Measurements from ENCODE around the gene SYT1. TPM values are rescaled to one million over a fixed set of nuclear protein-coding genes. Genes with fewer than 3 reads are reported as not detected.

SYT1 gene
- total and polyA plus RNA-seq, 2 of the 4 experiments (the other 2 are of a cell fraction), result 2.8 to 3.0 TPM

GRCh38 chr12:78918268-78918667, 53.7 kb downstream of the SYT1 start:
- intact Hi-C loops (cut with micrococcal nuclease) (no loop called here), dilution Hi-C loops (cut with HindIII; ENCODE audit: low sequenced_read_pairs, unreplicated experiment) (no loop called here), in situ Hi-C loops (cut with MboI; ENCODE audit: low sequenced_read_pairs) (no loop called here)
- Histone ChIP-seq H4K8ac (ENCODE audit: low read depth in 2 of 2, low read length in 2 of 2) (no peak overlapping the region), H3K4me1 (ENCODE audit: control insufficient read depth, insufficient read depth, low read length) (no peaks in the 10 kb centered on the region), H3K18ac (ENCODE audit: low read depth, low read length) (no peak overlapping the region), H3K79me1 (ENCODE audit: low read depth in 1 of 2, low read length in 2 of 2) (no peaks in the 10 kb centered on the region), H2BK15ac (ENCODE audit: low read depth, low read length) (no peak overlapping the region), H3K4me2 (ENCODE audit: low read depth, low read length) (no peak overlapping the region), H2AK5ac (ENCODE audit: low read depth, low read length) (no peak overlapping the region; the same call in 1 of the 2 replicates), H4K91ac (ENCODE audit: insufficient read depth, low read depth, low read length) (no peak overlapping the region), H3K9me1 (ENCODE audit: insufficient read depth, low read length) (no peaks in the 10 kb centered on the region), H4K5ac (ENCODE audit: low read depth, low read length) (no peak overlapping the region), H3K36me3 (ENCODE audit: control insufficient read depth, insufficient read depth, low read length) (no peaks in the 10 kb centered on the region), H3K9me3 (ENCODE audit: control insufficient read depth, insufficient read depth, low read length) (no peaks in the 10 kb centered on the region), H2BK120ac (ENCODE audit: low read depth, low read length) (no peak overlapping the region), H2BK5ac (ENCODE audit: low read depth, low read length, poor library complexity, severe bottlenecking) (no peak overlapping the region), H3K27me3 (ENCODE audit: control insufficient read depth, insufficient read depth, low read length) (no peaks in the 10 kb centered on the region), H3K23ac (ENCODE audit: low read depth, low read length) (no peak overlapping the region), H4K20me1 (ENCODE audit: insufficient read depth, low read length) (no peaks in the 10 kb centered on the region), H3K9ac (ENCODE audit: low read depth, low read length) (no peak overlapping the region), H3K4ac (ENCODE audit: low read depth, low read length) (no peak overlapping the region), H3K56ac (ENCODE audit: extremely low read depth, insufficient read depth, low read length) (no peak overlapping the region), H3K4me3 (ENCODE audit: insufficient read depth, low read depth, low read length) (no peak overlapping the region), H3K14ac (replicated peaks; ENCODE audit: low read depth, low read length) (no peak overlapping the region), H3K27ac (ENCODE audit: insufficient read depth, low read length) (no peak overlapping the region), H2BK20ac (ENCODE audit: low read depth, low read length) (no peak overlapping the region), H2AK9ac (replicated peaks; ENCODE audit: low read depth, low read length, poor library complexity) (peak overlapping the region; percentile 65), H2AFZ (replicated peaks; ENCODE audit: low read length, poor library complexity) (no peak overlapping the region)
- no peak for TF ChIP-seq USF2 (IDR thresholded peaks at IDR 0.05; ENCODE audit: low read depth, low read length)
- TF ChIP-seq POLR2A (IDR thresholded peaks at IDR 0.05; ENCODE audit: low read depth, low read length), result no peak
- no peak for TF ChIP-seq MAZ (IDR thresholded peaks at IDR 0.05; ENCODE audit: borderline replicate concordance, low read depth, low read length)
- no peak for TF ChIP-seq CEBPB (IDR thresholded peaks at IDR 0.05; ENCODE audit: low read depth, low read length)
- TF ChIP-seq MAFK (IDR thresholded peaks at IDR 0.05; ENCODE audit: low read depth, low read length), result no peak
- TF ChIP-seq BHLHE40 (IDR thresholded peaks at IDR 0.05; ENCODE audit: low read depth, low read length), result no peak
- no peak for TF ChIP-seq CHD1 (IDR thresholded peaks at IDR 0.05; ENCODE audit: low read depth, low read length)
- no peak for TF ChIP-seq MXI1 (IDR thresholded peaks at IDR 0.05; ENCODE audit: borderline replicate concordance, low read depth, low read length)
- TF ChIP-seq RAD21 (IDR thresholded peaks at IDR 0.05; ENCODE audit: low read length), result no peak
- TF ChIP-seq NFE2L2 (IDR thresholded peaks at IDR 0.05; ENCODE audit: low read depth, low read length), result no peak
- TF ChIP-seq CTCF (conservative IDR thresholded peaks at IDR 0.05; ENCODE audit: low read depth, low read length), result no peak
- no peak for TF ChIP-seq SMC3 (IDR thresholded peaks at IDR 0.05; ENCODE audit: low read depth, low read length)
- no peak for TF ChIP-seq RCOR1 (IDR thresholded peaks at IDR 0.05; ENCODE audit: insufficient replicate concordance, low read length)
- TF ChIP-seq ELK1 (IDR thresholded peaks at IDR 0.05; ENCODE audit: borderline replicate concordance, low read depth, low read length), result no peak
- TF ChIP-seq FOS (IDR thresholded peaks at IDR 0.05; ENCODE audit: low read depth, low read length), result no peak
- TF ChIP-seq RFX5 (IDR thresholded peaks at IDR 0.05; ENCODE audit: low read depth, low read length), result no peak
- WGBS, 2 experiments (ENCODE audit: extremely low coverage in 2 of 2, insufficient read length in 1 of 2), result no CpG with 5 or more reads among the region's 2 CpGs
- BruUV-seq (replicated peaks), result no TSS peak
- ChIA-PET CTCF (no interaction called here), POLR2A (ENCODE audit: unreplicated experiment) (no interaction called here)
- ATAC-seq (ENCODE audit: low read depth) (no peak), DNase-seq (peak; percentile 4)
